Body of pancreas (tissue), 4 donors: ENCODE measurements around the gene NGEF. TPM values are rescaled to one million over a fixed set of nuclear protein-coding genes. Genes with fewer than 3 reads are reported as not detected.

Experiments
- ATAC-seq: fragments of 150-250 bp; one replicate; pipeline ENCODE4 v1.9.1; 2016
- DNase-seq, 4 donors: peaks; one replicate each; pipeline ENCODE4 v3.0.0-alpha.2; 2019
- H3K27ac ChIP-seq, 4 donors: fragments of 200-600 bp; sonication (generic); 1 replicate in 3 of 4; 2 replicates in 1 of 4; pipeline versions ENCODE4 v1.5.1 to v1.6.1; 2016 to 2019; ENCODE audit warnings: mild to moderate bottlenecking in 1 of 4, mixed read lengths in 1 of 4, moderate library complexity in 1 of 4
- H3K27me3 ChIP-seq, 2 donors: fragments of 200-600 bp; sonication (generic); one replicate each; pipeline ENCODE4 v1.6.0; 2016; ENCODE audit warnings: mild to moderate bottlenecking in 1 of 2
- H3K36me3 ChIP-seq, 2 donors: fragments of 200-600 bp; sonication (generic); replicated peaks in 1 of 2; 2 replicates each; pipeline ENCODE4 v1.5.1; 2016; ENCODE audit warnings: low read depth in 2 of 2; ENCODE audit not compliant: insufficient read depth in 1 of 2
- H3K4me1 ChIP-seq: fragments of 200-600 bp; sonication (generic); one replicate; pipeline ENCODE4 v1.6.0; 2016
- H3K4me3 ChIP-seq, 2 donors: fragments of 200-600 bp; sonication (generic); 1 replicate in 1 of 2; 2 replicates in 1 of 2; pipeline ENCODE4 v1.5.1; 2016 to 2019
- H3K9me3 ChIP-seq, 3 donors: fragments of 200-600 bp; sonication (generic); 1 replicate in 2 of 3; 2 replicates in 1 of 3; pipeline ENCODE4 v1.5.1; 2016
- POLR2A ChIP-seq, 3 donors: fragments of 450-650 bp; IDR thresholded peaks; one replicate each; pipeline ENCODE4 v1.6.1; 2016; ENCODE audit warnings: antibody characterized with exemption in 3 of 3, mild to moderate bottlenecking in 2 of 3
- WGBS, 2 donors: methylation state at CpG; one replicate each; pipeline ENCODE4 v1.1.5; 2017; 5-methylcytosine and 5-hydroxymethylcytosine counted together
- intact Hi-C: fragments of 100-400 bp; cut with DNase I; formaldehyde crosslinking; loops from one replicate; pipeline ENCODE4 v1.15.1; 2023
- total RNA-seq, 2 donors: library from RNA; depleted of rRNA; stranded (reverse); fragments of >200 nt; gene quantifications; one replicate each; pipeline ENCODE4 v1.1.0, GENCODE V29; 2016
- TF ChIP-seq, protein P1 (sequence below), 7 experiments: fragments of 450-650 bp in 4 of 7; fragments of 200-600 bp in 3 of 7; sonication (generic) in 3 of 7; IDR thresholded peaks; one replicate each; pipeline ENCODE4 v1.5.1; 2016 to 2019; ENCODE audit warnings: antibody characterized with exemption in 7 of 7

Gene NGEF
- total RNA-seq, 2 donors from 2014 or later = 4.9 to 7.0 TPM

DNA sequence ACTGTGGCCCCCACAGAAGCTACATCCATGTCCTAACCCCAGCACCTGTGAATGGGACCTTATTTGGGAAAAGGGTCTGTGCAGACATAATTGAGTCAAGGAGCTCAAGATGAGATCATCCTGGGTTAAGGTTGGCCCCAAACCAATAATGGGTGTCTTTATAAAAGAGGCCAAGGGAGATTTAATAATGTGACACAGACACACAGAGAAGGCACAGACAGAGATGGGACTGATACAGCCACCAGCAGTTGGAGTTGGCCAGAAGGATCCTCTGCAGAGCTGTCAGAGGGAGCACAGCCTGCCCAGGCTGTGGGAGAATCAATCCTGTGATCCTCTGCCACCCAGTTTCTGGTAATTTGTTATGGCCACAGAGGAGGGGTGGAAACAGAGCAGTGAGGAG is 116.9 kb downstream of the NGEF start:
- DNase-seq (no peak), ATAC-seq (no peak)
- no peaks in the 10 kb centered on the region for H3K36me3 ChIP-seq
- intact Hi-C loops = no loop called here
- no peaks in the 10 kb centered on the region for H3K9me3 ChIP-seq
- peaks cover 24% of the 10 kb centered on the region for H3K4me1 ChIP-seq
- no peaks in the 10 kb centered on the region for H3K27me3 ChIP-seq
- no peak overlapping the region for H3K27ac ChIP-seq
- TF ChIP-seq POLR2A (IDR thresholded peaks at IDR 0.05) = no peak
- TF ChIP-seq, protein P1, sequence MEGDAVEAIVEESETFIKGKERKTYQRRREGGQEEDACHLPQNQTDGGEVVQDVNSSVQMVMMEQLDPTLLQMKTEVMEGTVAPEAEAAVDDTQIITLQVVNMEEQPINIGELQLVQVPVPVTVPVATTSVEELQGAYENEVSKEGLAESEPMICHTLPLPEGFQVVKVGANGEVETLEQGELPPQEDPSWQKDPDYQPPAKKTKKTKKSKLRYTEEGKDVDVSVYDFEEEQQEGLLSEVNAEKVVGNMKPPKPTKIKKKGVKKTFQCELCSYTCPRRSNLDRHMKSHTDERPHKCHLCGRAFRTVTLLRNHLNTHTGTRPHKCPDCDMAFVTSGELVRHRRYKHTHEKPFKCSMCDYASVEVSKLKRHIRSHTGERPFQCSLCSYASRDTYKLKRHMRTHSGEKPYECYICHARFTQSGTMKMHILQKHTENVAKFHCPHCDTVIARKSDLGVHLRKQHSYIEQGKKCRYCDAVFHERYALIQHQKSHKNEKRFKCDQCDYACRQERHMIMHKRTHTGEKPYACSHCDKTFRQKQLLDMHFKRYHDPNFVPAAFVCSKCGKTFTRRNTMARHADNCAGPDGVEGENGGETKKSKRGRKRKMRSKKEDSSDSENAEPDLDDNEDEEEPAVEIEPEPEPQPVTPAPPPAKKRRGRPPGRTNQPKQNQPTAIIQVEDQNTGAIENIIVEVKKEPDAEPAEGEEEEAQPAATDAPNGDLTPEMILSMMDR (IDR thresholded peaks at IDR 0.05) = no peak
- H3K4me3 ChIP-seq = no peak overlapping the region

DNA sequence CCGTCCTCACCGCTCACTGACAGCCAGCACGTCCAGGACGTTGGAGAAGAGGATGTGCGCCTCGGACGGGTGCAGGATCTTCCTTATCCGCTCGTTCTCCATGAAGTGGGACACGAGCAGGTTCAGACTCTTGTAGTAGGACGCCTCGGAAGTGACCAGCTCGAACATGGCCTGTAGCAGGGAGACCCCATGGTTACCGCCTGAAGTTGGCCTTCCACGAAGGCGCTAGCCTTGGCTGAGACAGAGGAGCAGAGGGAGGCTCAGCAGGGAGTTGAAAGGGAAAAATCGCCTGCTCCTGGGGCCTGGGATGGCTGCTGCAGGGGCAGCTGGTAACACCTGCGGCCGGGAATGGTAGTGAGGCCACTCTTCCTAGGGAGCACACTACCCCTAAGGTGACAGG is 118.3 kb downstream of the NGEF start:
- peaks cover 32% of the 10 kb centered on the region for H3K4me1 ChIP-seq
- no peaks in the 10 kb centered on the region for H3K27me3 ChIP-seq
- H3K9me3 ChIP-seq = no peaks in the 10 kb centered on the region
- 90 to 91% methylated on average over 18 to 19 of the region's 19 CpGs for WGBS, 2 donors
- no peak for DNase-seq
- no peaks in the 10 kb centered on the region for H3K36me3 ChIP-seq
- no peak for TF ChIP-seq POLR2A (IDR thresholded peaks at IDR 0.05)
- TF ChIP-seq, protein P1 (IDR thresholded peaks at IDR 0.05) = no peak
- intact Hi-C loops = no loop called here
- H3K27ac ChIP-seq = no peak overlapping the region
- ATAC-seq = no peak
- no peak overlapping the region for H3K4me3 ChIP-seq

DNA sequence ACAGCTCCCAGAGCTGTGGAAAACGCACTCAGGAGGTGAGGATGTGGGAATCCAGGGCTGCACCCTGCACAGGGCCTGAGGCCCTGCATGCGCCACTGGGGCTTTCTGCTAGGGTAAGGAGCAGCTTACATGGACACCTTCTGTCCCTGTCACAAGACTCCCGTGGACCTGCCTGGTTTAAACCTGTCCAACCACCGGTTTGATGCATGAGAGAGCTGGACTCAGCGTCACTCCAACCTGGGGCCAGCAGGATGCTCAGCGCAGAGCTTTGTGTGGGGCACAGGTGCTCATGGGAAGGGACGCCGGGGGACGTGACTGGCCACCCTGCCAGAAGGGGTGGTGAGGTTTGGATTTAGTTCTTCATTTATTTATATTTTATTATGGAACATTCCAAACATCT is 118.8 kb downstream of the NGEF start:
- Histone ChIP-seq H3K4me3 (no peak overlapping the region), H3K27ac (no peak overlapping the region), H3K36me3 (no peaks in the 10 kb centered on the region), H3K9me3 (no peaks in the 10 kb centered on the region), H3K27me3 (no peaks in the 10 kb centered on the region), H3K4me1 (peaks cover 32% of the 10 kb centered on the region)
- intact Hi-C loops = no loop called here
- WGBS, 2 donors = 90 to 92% methylated on average over 8 to 9 of the region's 9 CpGs
- no peak for ATAC-seq
- TF ChIP-seq, protein P1 (IDR thresholded peaks at IDR 0.05) = no peak
- no peak for TF ChIP-seq POLR2A (IDR thresholded peaks at IDR 0.05)
- no peak for DNase-seq

DNA sequence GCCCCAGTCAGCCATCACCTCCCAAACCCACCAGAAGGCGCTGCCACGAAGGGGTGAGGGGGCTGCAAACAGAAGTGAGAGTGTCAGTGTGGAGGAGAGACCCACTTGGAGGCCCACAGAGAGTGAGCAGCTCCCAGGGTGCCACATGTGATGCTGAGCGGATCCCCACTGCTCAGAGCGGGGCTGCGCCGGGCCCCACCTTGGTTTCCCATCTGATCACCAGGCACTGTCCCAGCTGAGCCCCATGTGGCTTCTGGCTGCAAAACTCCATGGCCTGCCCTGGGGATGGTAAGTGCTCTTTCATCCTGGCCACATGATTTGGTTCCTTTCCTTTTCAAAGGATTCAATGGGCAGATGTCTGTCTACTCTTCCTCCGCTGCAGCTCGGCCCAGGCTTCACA is 119.2 kb downstream of the NGEF start:
- intact Hi-C loops = no loop called here
- TF ChIP-seq POLR2A (IDR thresholded peaks at IDR 0.05) = no peak
- TF ChIP-seq, protein P1 (IDR thresholded peaks at IDR 0.05) = no peak
- ATAC-seq (no peak), DNase-seq (no peak)
- Histone ChIP-seq H3K9me3 (no peaks in the 10 kb centered on the region), H3K4me1 (peaks cover 32% of the 10 kb centered on the region), H3K4me3 (no peak overlapping the region), H3K27me3 (no peaks in the 10 kb centered on the region), H3K27ac (no peak overlapping the region), H3K36me3 (no peaks in the 10 kb centered on the region)
- WGBS, 2 donors = 92 to 100% methylated on average over 4 to 8 of the region's 8 CpGs

DNA sequence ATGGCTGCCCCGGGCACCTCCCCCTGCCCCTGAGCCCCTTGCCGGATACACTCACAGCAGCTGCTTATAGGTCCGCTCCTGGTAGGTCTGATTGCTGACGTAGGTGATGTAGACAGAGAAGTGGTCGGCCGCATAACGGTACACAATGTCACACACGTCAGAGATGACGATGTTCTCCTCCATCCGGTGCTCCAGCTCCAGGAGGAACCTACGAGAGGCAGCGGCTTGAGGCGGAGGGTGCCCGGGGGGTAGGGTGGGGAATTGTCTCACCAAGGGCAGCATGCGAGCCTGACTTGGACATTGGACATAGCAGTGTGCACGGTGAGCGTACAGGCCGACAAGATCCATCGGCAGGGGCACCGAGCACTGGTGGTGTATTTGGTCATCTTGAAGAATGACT is 120.2 kb downstream of the NGEF start:
- Histone ChIP-seq H3K4me3 (no peak overlapping the region), H3K36me3 (no peaks in the 10 kb centered on the region), H3K27me3 (no peaks in the 10 kb centered on the region), H3K4me1 (peaks cover 32% of the 10 kb centered on the region), H3K27ac (no peak overlapping the region), H3K9me3 (no peaks in the 10 kb centered on the region)
- ATAC-seq (no peak), DNase-seq (no peak)
- no peak for TF ChIP-seq POLR2A (IDR thresholded peaks at IDR 0.05)
- TF ChIP-seq, protein P1 (IDR thresholded peaks at IDR 0.05) = no peak
- intact Hi-C loops = no loop called here
- WGBS, 2 donors = 91 to 96% methylated on average over 19 to 20 of the region's 20 CpGs
